Measurements from ENCODE around the gene REX1BD.

DNA sequence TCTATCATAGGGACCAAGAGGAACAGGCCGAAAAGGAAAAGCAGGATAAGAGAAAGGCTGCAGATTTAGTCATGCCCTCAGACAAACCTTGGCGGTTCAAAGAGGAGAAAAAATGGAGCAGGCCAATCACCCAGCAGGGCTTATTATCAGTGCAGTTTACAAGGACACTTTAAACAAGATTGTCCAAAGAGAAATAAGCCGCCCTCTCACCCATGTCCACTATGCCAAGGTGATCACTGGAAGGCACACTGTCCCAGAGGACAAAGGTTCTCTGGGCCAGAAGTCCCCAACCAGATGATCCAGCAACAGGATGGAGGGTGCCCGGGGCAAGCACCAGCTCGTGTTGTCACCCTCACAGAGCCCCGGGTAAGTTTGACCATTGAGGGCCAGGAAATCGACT, 8.3 kb upstream of the REX1BD start:
- no peak for TF ChIP-seq EZH2phosphoT487 (IDR thresholded peaks at IDR 0.05; ENCODE audit: borderline replicate concordance)
- TF ChIP-seq, protein P1, sequence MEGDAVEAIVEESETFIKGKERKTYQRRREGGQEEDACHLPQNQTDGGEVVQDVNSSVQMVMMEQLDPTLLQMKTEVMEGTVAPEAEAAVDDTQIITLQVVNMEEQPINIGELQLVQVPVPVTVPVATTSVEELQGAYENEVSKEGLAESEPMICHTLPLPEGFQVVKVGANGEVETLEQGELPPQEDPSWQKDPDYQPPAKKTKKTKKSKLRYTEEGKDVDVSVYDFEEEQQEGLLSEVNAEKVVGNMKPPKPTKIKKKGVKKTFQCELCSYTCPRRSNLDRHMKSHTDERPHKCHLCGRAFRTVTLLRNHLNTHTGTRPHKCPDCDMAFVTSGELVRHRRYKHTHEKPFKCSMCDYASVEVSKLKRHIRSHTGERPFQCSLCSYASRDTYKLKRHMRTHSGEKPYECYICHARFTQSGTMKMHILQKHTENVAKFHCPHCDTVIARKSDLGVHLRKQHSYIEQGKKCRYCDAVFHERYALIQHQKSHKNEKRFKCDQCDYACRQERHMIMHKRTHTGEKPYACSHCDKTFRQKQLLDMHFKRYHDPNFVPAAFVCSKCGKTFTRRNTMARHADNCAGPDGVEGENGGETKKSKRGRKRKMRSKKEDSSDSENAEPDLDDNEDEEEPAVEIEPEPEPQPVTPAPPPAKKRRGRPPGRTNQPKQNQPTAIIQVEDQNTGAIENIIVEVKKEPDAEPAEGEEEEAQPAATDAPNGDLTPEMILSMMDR (conservative IDR thresholded peaks at IDR 0.05; ENCODE audit: low read length) = no peak
